Liver (tissue), 9 donors: ENCODE data around the gene GGTLC1. TPM values are rescaled to one million over a fixed set of nuclear protein-coding genes. Genes with fewer than 3 reads are reported as not detected.

Experiments
- DNase-seq: peaks from one replicate; pipeline ENCODE4 v3.0.0-alpha.2; 2017; ENCODE audit warnings: low spot score
- H3K27ac ChIP-seq, 2 donors: one replicate each; pipeline ENCODE4 v1.7.0; 2013; ENCODE audit warnings: inconsistent platforms in 2 of 2, low read length in 2 of 2, control low read depth in 1 of 2, low read depth in 1 of 2, mild to moderate bottlenecking in 1 of 2
- H3K27me3 ChIP-seq, 4 donors: one replicate each; pipeline versions ENCODE4 v1.6.1 to v1.7.0; 2013; ENCODE audit warnings: low read length in 3 of 4, inconsistent platforms in 1 of 4, mild to moderate bottlenecking in 1 of 4, moderate library complexity in 1 of 4; ENCODE audit not compliant: control insufficient read depth in 4 of 4, insufficient read depth in 4 of 4
- H3K36me3 ChIP-seq, 4 donors: one replicate each; pipeline versions ENCODE4 v1.6.1 to v1.7.0; 2013; ENCODE audit warnings: low read length in 3 of 4, mild to moderate bottlenecking in 3 of 4, low read depth in 1 of 4, moderate library complexity in 1 of 4; ENCODE audit not compliant: control insufficient read depth in 4 of 4, insufficient read depth in 3 of 4
- H3K4me1 ChIP-seq, 4 donors: one replicate each; pipeline versions ENCODE4 v1.6.1 to v1.7.0; 2013; ENCODE audit warnings: low read length in 3 of 4, mild to moderate bottlenecking in 3 of 4, moderate library complexity in 1 of 4; ENCODE audit not compliant: control insufficient read depth in 4 of 4, insufficient read depth in 4 of 4
- H3K4me3 ChIP-seq, 3 donors: one replicate each; pipeline versions ENCODE4 v1.6.1 to v1.7.0; 2013; ENCODE audit warnings: low read length in 3 of 3, control low read depth in 1 of 3, low read depth in 1 of 3, mild to moderate bottlenecking in 1 of 3
- H3K9ac ChIP-seq, 2 donors: one replicate each; pipeline ENCODE4 v1.7.0; 2013; ENCODE audit warnings: low read length in 2 of 2, mild to moderate bottlenecking in 2 of 2, moderate library complexity in 2 of 2, control low read depth in 1 of 2, low read depth in 1 of 2
- H3K9me3 ChIP-seq, 4 donors: one replicate each; pipeline versions ENCODE4 v1.6.1 to v1.7.0; 2013; ENCODE audit warnings: low read length in 3 of 4; ENCODE audit not compliant: control insufficient read depth in 4 of 4
- EGR1 ChIP-seq, 2 donors: IDR thresholded peaks; 2 replicates each; pipeline ENCODE4 v1.6.1; 2016 to 2018; ENCODE audit warnings: antibody characterized with exemption in 2 of 2, low read depth in 2 of 2
- FOXA1 ChIP-seq: IDR thresholded peaks from 2 replicates; pipeline ENCODE4 v1.6.1; 2016; ENCODE audit warnings: antibody characterized with exemption
- FOXA2 ChIP-seq: IDR thresholded peaks from 2 replicates; pipeline ENCODE4 v1.6.1; 2016; ENCODE audit warnings: antibody characterized with exemption
- GABPA ChIP-seq, 2 donors: IDR thresholded peaks in 1 of 2; conservative IDR thresholded peaks in 1 of 2; 2 replicates each; pipeline ENCODE4 v1.6.1; 2016; ENCODE audit warnings: antibody characterized with exemption in 2 of 2, mild to moderate bottlenecking in 1 of 2, moderate library complexity in 1 of 2
- HNF4A ChIP-seq, 2 donors: conservative IDR thresholded peaks; 2 replicates each; pipeline ENCODE4 v1.6.1; 2016; ENCODE audit warnings: antibody characterized with exemption in 2 of 2, mild to moderate bottlenecking in 2 of 2
- HNF4G ChIP-seq: IDR thresholded peaks from 2 replicates; pipeline ENCODE4 v1.6.1; 2016; ENCODE audit warnings: antibody characterized with exemption
- JUND ChIP-seq, 2 donors: IDR thresholded peaks; 2 replicates each; pipeline ENCODE4 v1.6.1; 2016; ENCODE audit warnings: antibody characterized with exemption in 2 of 2
- NR2F2 ChIP-seq: IDR thresholded peaks from 2 replicates; pipeline ENCODE4 v1.6.1; 2016; ENCODE audit warnings: antibody characterized with exemption
- RAD21 ChIP-seq, 2 donors: IDR thresholded peaks; 2 replicates each; pipeline ENCODE4 v1.6.1; 2016; ENCODE audit warnings: antibody characterized with exemption in 2 of 2, mild to moderate bottlenecking in 2 of 2
- RXRA ChIP-seq, 2 donors: IDR thresholded peaks; 2 replicates each; pipeline ENCODE4 v1.6.1; 2017 to 2018; ENCODE audit warnings: antibody characterized with exemption in 2 of 2, mild to moderate bottlenecking in 1 of 2
- SP1 ChIP-seq: IDR thresholded peaks from 2 replicates; pipeline ENCODE4 v1.6.1; 2018; ENCODE audit warnings: antibody characterized with exemption, mild to moderate bottlenecking
- TAF1 ChIP-seq: conservative IDR thresholded peaks from 2 replicates; pipeline ENCODE4 v1.6.1; 2016; ENCODE audit warnings: antibody characterized with exemption, mild to moderate bottlenecking
- YY1 ChIP-seq: IDR thresholded peaks from 2 replicates; pipeline ENCODE4 v1.6.1; 2016; ENCODE audit warnings: antibody characterized with exemption, mild to moderate bottlenecking
- WGBS: extraction: QIAGEN DNeasy Blood & Tissue Kit; methylation state at CpG from one replicate; pipeline ENCODE4 v1.1.7; 2013; 5-methylcytosine and 5-hydroxymethylcytosine counted together
- polyA plus RNA-seq, 2 donors: library from polyadenylated mRNA; stranded (reverse) in 1 of 2; unstranded in 1 of 2; fragments of 200-250 nt in 1 of 2; fragments of >200 nt in 1 of 2; fragmentation: Nextera tagmentation in 1 of 2; extraction: Ambion mirVana in 1 of 2; gene quantifications; one replicate each; pipeline versions ENCODE4 v1.2.1 to v1.2.3, GENCODE V29; 2013 to 2015
- total RNA-seq, 2 donors: library from RNA; depleted of rRNA; stranded (reverse); fragments of >200 nt; gene quantifications; one replicate each; pipeline ENCODE4 v1.2.3, GENCODE V29; 2014
- TF ChIP-seq, protein P1 (sequence below): IDR thresholded peaks from 2 replicates; pipeline ENCODE4 v1.6.1; 2016; ENCODE audit warnings: antibody characterized with exemption
- TF ChIP-seq, protein P2 (sequence below): IDR thresholded peaks from 2 replicates; pipeline ENCODE4 v1.6.1; 2016; ENCODE audit warnings: antibody characterized with exemption
- TF ChIP-seq, protein P3 (sequence below): IDR thresholded peaks from 2 replicates; pipeline ENCODE4 v1.6.1; 2016; ENCODE audit warnings: antibody characterized with exemption
- TF ChIP-seq, protein P4 (sequence below): fragments of 150-350 bp; IDR thresholded peaks from 2 replicates; pipeline ENCODE4 v1.5.1; 2017; ENCODE audit warnings: improper control_type of control experiment, low read depth, low read length; ENCODE audit not compliant: missing input control
- TF ChIP-seq, protein P5 (sequence below): IDR thresholded peaks from 2 replicates; pipeline ENCODE4 v1.6.1; 2016; ENCODE audit warnings: antibody characterized with exemption, mild to moderate bottlenecking
- donor health status: healthy.
- donor health status: healthy.
- donor health status: healthy.
- donor health status: healthy.
- donor health status: healthy.

Gene GGTLC1
- total and polyA plus RNA-seq, 4 donors = not detected

DNA sequence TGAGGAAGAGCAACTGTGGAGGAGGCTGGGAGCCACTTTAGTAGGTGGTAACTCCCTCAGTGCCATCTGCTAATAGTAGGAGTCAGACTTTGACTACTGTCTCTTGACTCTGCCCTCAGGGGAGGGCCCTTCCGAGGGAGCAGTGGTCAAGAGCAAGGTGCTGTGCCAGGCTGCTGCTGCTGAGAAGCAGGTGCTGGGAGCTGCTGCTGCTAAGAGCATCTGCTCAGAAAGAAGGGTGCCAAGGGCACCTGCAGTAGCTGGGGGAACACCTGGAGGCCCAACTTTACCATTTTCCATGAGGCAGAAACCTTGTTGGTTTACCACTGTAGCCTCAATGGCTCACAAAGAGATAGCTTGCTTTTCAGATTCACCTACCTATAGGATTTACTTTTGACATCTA is 18.5 kb downstream of the GGTLC1 start (continued):
- TF ChIP-seq, protein P1, sequence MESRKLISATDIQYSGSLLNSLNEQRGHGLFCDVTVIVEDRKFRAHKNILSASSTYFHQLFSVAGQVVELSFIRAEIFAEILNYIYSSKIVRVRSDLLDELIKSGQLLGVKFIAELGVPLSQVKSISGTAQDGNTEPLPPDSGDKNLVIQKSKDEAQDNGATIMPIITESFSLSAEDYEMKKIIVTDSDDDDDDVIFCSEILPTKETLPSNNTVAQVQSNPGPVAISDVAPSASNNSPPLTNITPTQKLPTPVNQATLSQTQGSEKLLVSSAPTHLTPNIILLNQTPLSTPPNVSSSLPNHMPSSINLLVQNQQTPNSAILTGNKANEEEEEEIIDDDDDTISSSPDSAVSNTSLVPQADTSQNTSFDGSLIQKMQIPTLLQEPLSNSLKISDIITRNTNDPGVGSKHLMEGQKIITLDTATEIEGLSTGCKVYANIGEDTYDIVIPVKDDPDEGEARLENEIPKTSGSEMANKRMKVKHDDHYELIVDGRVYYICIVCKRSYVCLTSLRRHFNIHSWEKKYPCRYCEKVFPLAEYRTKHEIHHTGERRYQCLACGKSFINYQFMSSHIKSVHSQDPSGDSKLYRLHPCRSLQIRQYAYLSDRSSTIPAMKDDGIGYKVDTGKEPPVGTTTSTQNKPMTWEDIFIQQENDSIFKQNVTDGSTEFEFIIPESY = no peak
- TF ChIP-seq, protein P2, sequence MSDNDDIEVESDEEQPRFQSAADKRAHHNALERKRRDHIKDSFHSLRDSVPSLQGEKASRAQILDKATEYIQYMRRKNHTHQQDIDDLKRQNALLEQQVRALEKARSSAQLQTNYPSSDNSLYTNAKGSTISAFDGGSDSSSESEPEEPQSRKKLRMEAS = no peak
- TF ChIP-seq SP1 = no peak
- TF ChIP-seq, protein P3, sequence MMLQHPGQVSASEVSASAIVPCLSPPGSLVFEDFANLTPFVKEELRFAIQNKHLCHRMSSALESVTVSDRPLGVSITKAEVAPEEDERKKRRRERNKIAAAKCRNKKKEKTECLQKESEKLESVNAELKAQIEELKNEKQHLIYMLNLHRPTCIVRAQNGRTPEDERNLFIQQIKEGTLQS = no peak
- no peak for TF ChIP-seq NR2F2

DNA sequence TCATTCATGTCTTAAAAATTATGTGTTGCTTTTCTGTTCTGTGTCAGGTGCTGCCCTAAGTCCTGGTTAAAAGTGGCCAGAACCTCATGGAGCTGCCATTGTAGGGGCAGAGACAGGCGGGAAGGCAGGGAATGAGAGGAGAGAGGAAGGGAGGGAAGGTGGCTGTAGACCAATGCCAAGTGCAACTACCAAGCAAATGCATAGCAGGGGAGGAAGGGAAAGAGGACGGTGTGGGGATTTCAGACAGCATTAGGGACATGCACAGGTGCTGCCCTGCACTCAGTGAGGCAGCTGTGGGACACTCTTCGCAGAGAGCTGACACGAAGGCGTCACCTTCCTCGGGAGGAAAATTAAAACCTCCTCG is 21.0 kb downstream of the GGTLC1 start:
- Histone ChIP-seq H3K4me1 (no peaks in the 10 kb centered on the region), H3K9ac (no peak overlapping the region), H3K9me3 (no peaks in the 10 kb centered on the region), H3K27ac (no peak overlapping the region), H3K4me3 (no peak overlapping the region), H3K27me3 (no peaks in the 10 kb centered on the region), H3K36me3 (no peaks in the 10 kb centered on the region)
- 76% methylated on average over 7 of the region's 7 CpGs for WGBS
- no peak for DNase-seq
- TF ChIP-seq JUND (IDR thresholded peaks at IDR 0.05) = no peak
- TF ChIP-seq RXRA (IDR thresholded peaks at IDR 0.05) = no peak
- TF ChIP-seq GABPA (IDR thresholded peaks at IDR 0.05 in 1 of 2, conservative IDR thresholded peaks at IDR 0.05 in 1 of 2) = no peak
- no peak for TF ChIP-seq HNF4G
- no peak for TF ChIP-seq EGR1 (IDR thresholded peaks at IDR 0.05; ENCODE audit: low read depth in 2 of 2)
- no peak for TF ChIP-seq YY1
- TF ChIP-seq TAF1 = no peak

DNA sequence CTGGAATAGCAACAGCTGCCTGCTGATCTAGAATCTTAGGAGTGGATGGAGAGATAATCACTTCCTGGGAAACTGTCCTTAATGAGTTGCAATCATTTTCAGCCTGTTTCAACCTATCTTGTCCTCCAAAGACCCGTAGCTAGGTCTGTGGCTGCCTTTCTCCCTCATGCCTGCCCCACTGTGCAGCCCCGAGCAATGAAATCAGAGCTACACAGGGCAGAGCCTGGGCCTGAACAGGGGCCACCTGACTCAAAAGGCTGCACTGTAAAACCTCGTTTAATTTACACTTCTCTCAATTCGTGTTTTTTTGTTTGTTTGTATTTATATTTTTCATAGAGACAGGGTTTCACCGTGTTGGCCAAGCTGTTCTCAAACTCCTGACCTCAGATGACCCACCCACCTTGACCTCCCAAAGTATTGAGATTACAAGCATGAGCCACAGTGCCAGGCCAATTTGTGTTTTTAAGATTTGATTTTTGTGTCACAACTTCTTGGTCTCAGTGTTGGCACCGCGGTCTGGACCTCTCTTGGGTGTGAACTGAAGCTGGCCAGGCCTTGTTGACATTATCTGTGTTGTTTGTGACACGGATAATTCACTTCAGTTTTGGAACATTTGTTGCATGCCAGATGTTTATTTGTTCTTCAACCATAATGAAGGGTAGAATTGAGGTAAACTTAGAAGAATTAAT is 21.5 kb downstream of the GGTLC1 start:
- Histone ChIP-seq H3K27ac (no peak overlapping the region), H3K4me1 (no peaks in the 10 kb centered on the region), H3K36me3 (no peaks in the 10 kb centered on the region), H3K9me3 (no peaks in the 10 kb centered on the region), H3K9ac (no peak overlapping the region), H3K4me3 (no peak overlapping the region), H3K27me3 (no peaks in the 10 kb centered on the region)
- no peak for DNase-seq
- TF ChIP-seq, protein P2 = no peak
- no peak for TF ChIP-seq HNF4G
- TF ChIP-seq TAF1 = no peak
- TF ChIP-seq RAD21 (IDR thresholded peaks at IDR 0.05) = no peak
- TF ChIP-seq, protein P4, sequence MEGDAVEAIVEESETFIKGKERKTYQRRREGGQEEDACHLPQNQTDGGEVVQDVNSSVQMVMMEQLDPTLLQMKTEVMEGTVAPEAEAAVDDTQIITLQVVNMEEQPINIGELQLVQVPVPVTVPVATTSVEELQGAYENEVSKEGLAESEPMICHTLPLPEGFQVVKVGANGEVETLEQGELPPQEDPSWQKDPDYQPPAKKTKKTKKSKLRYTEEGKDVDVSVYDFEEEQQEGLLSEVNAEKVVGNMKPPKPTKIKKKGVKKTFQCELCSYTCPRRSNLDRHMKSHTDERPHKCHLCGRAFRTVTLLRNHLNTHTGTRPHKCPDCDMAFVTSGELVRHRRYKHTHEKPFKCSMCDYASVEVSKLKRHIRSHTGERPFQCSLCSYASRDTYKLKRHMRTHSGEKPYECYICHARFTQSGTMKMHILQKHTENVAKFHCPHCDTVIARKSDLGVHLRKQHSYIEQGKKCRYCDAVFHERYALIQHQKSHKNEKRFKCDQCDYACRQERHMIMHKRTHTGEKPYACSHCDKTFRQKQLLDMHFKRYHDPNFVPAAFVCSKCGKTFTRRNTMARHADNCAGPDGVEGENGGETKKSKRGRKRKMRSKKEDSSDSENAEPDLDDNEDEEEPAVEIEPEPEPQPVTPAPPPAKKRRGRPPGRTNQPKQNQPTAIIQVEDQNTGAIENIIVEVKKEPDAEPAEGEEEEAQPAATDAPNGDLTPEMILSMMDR = no peak
- no peak for TF ChIP-seq YY1
- no peak for TF ChIP-seq HNF4A (conservative IDR thresholded peaks at IDR 0.05)
- TF ChIP-seq SP1 = no peak
- no peak for TF ChIP-seq NR2F2
- no peak for TF ChIP-seq FOXA2
- no peak for TF ChIP-seq EGR1 (IDR thresholded peaks at IDR 0.05; ENCODE audit: low read depth in 2 of 2)
- no peak for TF ChIP-seq GABPA (IDR thresholded peaks at IDR 0.05 in 1 of 2, conservative IDR thresholded peaks at IDR 0.05 in 1 of 2)
- no peak for TF ChIP-seq RXRA (IDR thresholded peaks at IDR 0.05)
- no peak for TF ChIP-seq FOXA1
- TF ChIP-seq, protein P1 = no peak
- TF ChIP-seq JUND (IDR thresholded peaks at IDR 0.05) = no peak
- TF ChIP-seq, protein P3 = no peak
- TF ChIP-seq, protein P5, sequence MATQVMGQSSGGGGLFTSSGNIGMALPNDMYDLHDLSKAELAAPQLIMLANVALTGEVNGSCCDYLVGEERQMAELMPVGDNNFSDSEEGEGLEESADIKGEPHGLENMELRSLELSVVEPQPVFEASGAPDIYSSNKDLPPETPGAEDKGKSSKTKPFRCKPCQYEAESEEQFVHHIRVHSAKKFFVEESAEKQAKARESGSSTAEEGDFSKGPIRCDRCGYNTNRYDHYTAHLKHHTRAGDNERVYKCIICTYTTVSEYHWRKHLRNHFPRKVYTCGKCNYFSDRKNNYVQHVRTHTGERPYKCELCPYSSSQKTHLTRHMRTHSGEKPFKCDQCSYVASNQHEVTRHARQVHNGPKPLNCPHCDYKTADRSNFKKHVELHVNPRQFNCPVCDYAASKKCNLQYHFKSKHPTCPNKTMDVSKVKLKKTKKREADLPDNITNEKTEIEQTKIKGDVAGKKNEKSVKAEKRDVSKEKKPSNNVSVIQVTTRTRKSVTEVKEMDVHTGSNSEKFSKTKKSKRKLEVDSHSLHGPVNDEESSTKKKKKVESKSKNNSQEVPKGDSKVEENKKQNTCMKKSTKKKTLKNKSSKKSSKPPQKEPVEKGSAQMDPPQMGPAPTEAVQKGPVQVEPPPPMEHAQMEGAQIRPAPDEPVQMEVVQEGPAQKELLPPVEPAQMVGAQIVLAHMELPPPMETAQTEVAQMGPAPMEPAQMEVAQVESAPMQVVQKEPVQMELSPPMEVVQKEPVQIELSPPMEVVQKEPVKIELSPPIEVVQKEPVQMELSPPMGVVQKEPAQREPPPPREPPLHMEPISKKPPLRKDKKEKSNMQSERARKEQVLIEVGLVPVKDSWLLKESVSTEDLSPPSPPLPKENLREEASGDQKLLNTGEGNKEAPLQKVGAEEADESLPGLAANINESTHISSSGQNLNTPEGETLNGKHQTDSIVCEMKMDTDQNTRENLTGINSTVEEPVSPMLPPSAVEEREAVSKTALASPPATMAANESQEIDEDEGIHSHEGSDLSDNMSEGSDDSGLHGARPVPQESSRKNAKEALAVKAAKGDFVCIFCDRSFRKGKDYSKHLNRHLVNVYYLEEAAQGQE = no peak
- 78% methylated on average over 8 of the region's 8 CpGs for WGBS
